ENCODE data around the gene FAM161B. TPM values are rescaled to one million over a fixed set of nuclear protein-coding genes. Genes with fewer than 3 reads are reported as not detected.

The FAM161B gene
- total RNA-seq, 6 donors from 2014 or later = 2.6 to 6.2 (median 4.0) TPM

DNA sequence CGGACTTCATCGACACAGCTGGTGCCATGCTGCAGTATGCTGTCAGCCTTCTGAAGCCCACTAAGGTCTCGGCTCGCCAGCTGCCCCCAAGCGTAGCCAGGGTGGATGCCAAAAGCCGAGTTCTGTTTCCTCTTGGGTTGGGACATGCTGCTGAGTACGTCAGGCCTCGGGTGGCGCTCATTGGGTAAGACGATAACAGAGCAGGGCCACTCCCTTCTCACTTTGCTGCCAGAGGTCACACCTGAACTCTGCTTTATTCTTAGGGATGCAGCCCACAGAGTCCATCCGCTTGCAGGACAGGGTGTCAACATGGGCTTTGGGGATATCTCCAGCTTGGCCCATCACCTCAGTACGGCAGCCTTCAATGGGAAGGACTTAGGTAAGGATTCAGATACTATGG is 11.3 kb upstream of the FAM161B start:
- H3K36me3 ChIP-seq = peaks cover 46 to 84% (median 72%) of the 10 kb centered on the region in 4 donors
- WGBS, 2 donors = 90 to 100% methylated on average over 2 to 12 of the region's 12 CpGs
- no peak for ATAC-seq (ENCODE audit: low FRiP score in 2 of 2)

DNA sequence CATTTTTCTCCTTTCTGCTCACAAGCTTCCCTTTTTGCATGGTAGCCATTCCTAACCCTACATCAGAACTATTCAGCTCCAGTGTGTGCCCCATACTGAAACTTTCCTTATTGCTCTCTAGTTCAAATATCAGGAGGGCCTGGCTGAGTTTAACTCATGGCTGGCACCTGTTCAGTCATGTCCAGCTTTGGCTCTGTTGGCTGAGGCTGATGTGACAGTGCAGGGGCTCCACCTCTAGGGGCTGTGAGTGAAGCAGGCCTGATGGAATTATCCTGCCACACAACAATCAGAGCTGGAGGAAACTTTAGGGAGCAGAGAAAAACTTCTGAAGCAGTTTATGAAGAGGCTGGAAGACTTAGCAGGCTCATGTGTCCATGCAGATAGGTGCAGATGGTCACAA is 8.7 kb upstream of the FAM161B start:
- Histone ChIP-seq H3K9me3 (no peaks in the 10 kb centered on the region), H3K27me3 (no peaks in the 10 kb centered on the region), H3K36me3 (peaks cover 55 to 96% (median 84%) of the 10 kb centered on the region in 4 donors), H3K4me3 (no peak overlapping the region), H3K27ac (no peak overlapping the region), H3K4me1 (no peaks in the 10 kb centered on the region)
- TF ChIP-seq, protein P1, sequence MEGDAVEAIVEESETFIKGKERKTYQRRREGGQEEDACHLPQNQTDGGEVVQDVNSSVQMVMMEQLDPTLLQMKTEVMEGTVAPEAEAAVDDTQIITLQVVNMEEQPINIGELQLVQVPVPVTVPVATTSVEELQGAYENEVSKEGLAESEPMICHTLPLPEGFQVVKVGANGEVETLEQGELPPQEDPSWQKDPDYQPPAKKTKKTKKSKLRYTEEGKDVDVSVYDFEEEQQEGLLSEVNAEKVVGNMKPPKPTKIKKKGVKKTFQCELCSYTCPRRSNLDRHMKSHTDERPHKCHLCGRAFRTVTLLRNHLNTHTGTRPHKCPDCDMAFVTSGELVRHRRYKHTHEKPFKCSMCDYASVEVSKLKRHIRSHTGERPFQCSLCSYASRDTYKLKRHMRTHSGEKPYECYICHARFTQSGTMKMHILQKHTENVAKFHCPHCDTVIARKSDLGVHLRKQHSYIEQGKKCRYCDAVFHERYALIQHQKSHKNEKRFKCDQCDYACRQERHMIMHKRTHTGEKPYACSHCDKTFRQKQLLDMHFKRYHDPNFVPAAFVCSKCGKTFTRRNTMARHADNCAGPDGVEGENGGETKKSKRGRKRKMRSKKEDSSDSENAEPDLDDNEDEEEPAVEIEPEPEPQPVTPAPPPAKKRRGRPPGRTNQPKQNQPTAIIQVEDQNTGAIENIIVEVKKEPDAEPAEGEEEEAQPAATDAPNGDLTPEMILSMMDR (IDR thresholded peaks at IDR 0.05) = no peak
- DNase-seq (no peak), ATAC-seq (ENCODE audit: low FRiP score in 2 of 2) (no peak)

More for the DNA sequence above, 11.3 kb upstream of the FAM161B start:
- TF ChIP-seq, protein P1 (IDR thresholded peaks at IDR 0.05) = no peak
- TF ChIP-seq EP300 (IDR thresholded peaks at IDR 0.05) (no peak), POLR2A (IDR thresholded peaks at IDR 0.05) (no peak), POLR2AphosphoS5 (IDR thresholded peaks at IDR 0.05) (no peak)
- H3K4me3 ChIP-seq = no peak overlapping the region
- no peak overlapping the region for H3K27ac ChIP-seq
- DNase-seq = no peak
- no peaks in the 10 kb centered on the region for H3K4me1 ChIP-seq
- no peaks in the 10 kb centered on the region for H3K27me3 ChIP-seq
- no peaks in the 10 kb centered on the region for H3K9me3 ChIP-seq

DNA sequence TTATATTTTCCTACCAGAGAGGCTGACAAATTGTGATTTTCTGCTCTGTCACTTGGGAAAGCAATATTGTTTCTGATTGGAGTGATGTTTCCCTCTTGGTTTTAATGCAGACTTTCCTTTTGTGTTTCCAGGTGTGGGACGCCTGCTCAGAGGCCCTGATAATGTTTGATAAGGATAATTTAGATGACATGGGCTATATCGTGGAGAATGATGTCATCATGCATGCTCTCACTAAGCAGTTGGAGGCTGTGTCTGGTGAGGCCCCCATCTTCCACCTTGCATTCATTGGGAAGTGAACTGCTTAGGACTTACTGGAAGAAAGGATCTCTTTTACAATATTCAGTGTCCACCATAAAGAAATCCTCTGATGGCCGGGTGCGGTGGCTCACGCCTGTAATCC is 5.8 kb upstream of the FAM161B start:
- no peak for DNase-seq
- WGBS, 2 donors = 84 to 90% methylated on average over 5 of the region's 5 CpGs
- no peak overlapping the region for H3K27ac ChIP-seq
- no peaks in the 10 kb centered on the region for H3K27me3 ChIP-seq
- H3K9me3 ChIP-seq = no peaks in the 10 kb centered on the region
- ATAC-seq (ENCODE audit: low FRiP score in 2 of 2) = no peak
- H3K4me3 ChIP-seq = no peak overlapping the region
- H3K4me1 ChIP-seq = peaks cover 5 to 9% (median 6%) of the 10 kb centered on the region in 4 donors
- TF ChIP-seq POLR2AphosphoS5 (IDR thresholded peaks at IDR 0.05) = no peak
- TF ChIP-seq EP300 (IDR thresholded peaks at IDR 0.05) = no peak
- no peak for TF ChIP-seq POLR2A (IDR thresholded peaks at IDR 0.05)
- TF ChIP-seq, protein P1 (IDR thresholded peaks at IDR 0.05) = no peak
- H3K36me3 ChIP-seq = peaks cover 38 to 73% (median 63%) of the 10 kb centered on the region in 4 donors

DNA sequence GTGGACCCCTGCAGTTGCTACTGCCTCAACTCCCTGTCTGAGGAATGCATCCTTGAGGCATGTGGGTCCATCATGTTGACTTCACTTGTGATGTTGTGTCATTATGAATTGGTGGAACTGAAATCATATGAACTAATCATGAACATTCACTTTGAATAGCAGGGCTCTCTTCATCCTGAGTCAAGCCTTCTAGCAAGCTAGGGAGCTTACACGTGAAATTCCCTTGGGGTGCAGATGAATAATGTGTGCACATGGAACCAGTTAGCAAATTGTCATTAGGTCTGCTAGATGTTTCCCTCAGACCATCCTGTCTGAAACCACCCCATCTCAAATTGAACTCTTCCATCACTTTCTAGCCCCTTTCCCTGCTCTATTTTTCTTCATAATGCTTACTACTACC is 3.8 kb upstream of the FAM161B start:
- DNase-seq = no peak
- TF ChIP-seq, protein P1 (IDR thresholded peaks at IDR 0.05) = no peak
- no peak for TF ChIP-seq POLR2AphosphoS5 (IDR thresholded peaks at IDR 0.05)
- no peak for TF ChIP-seq EP300 (IDR thresholded peaks at IDR 0.05)
- no peak for TF ChIP-seq POLR2A (IDR thresholded peaks at IDR 0.05)
- WGBS, 2 donors = 80 to 95% methylated on average over 1 of the region's 1 CpG
- no peak overlapping the region for H3K4me3 ChIP-seq
- H3K9me3 ChIP-seq = no peaks in the 10 kb centered on the region
- no peaks in the 10 kb centered on the region for H3K27me3 ChIP-seq
- ATAC-seq (ENCODE audit: low FRiP score in 2 of 2) = no peak
- H3K27ac ChIP-seq = no peak overlapping the region
- H3K4me1 ChIP-seq = peaks cover 5 to 19% (median 9%) of the 10 kb centered on the region in 4 donors
- H3K36me3 ChIP-seq = peaks cover 24 to 54% (median 44%) of the 10 kb centered on the region in 4 donors

DNA sequence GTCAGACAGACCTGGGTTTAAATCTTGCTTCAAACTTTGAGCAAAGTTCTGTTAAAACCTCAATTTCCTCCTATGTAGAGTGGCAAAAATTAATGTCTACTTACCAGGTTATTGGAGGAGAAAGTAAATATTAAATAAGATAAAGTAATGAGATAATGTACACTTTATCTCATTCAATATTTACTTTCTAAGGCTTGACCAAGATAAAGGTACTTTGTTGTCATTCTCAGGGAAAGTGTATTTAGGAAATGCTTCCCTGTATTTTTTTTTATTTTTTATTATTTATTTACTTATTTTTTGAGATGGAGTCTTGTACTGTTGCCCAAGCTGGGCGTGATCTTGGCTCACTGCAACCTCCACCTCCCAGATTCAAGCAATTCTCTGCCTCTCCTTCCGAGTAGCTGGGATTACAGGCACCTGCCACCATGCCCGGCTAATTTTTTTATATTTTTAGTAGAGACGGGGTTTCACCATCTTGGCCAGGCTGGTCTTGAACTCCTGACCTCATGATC is 4.7 kb downstream of the FAM161B start:
- TF ChIP-seq POLR2AphosphoS5 (IDR thresholded peaks at IDR 0.05) (no peak), EP300 (IDR thresholded peaks at IDR 0.05) (no peak), POLR2A (IDR thresholded peaks at IDR 0.05) (no peak)
- TF ChIP-seq, protein P1 (IDR thresholded peaks at IDR 0.05) = no peak
- 61 to 72% methylated on average over 4 of the region's 4 CpGs for WGBS, 2 donors
- no peak for DNase-seq

More for the DNA sequence above, 4.7 kb downstream of the FAM161B start:
- H3K27me3 ChIP-seq = no peaks in the 10 kb centered on the region
- no peak overlapping the region for H3K4me3 ChIP-seq
- H3K27ac ChIP-seq = peak overlapping the region in 3 of 4 donors; percentile 5 to 53 (median 9)
- no peak for ATAC-seq (ENCODE audit: low FRiP score in 2 of 2)
- H3K9me3 ChIP-seq = no peaks in the 10 kb centered on the region
- peaks cover 0 to 21% (median 7%) of the 10 kb centered on the region in 4 donors for H3K36me3 ChIP-seq
- H3K4me1 ChIP-seq = peaks cover 12 to 30% (median 18%) of the 10 kb centered on the region in 4 donors
